H1 (cell line): ENCODE measurements around the gene TGFBRAP1. TPM values are rescaled to one million over a fixed set of nuclear protein-coding genes. Genes with fewer than 3 reads are reported as not detected.

Experiments
- CTCF ChIA-PET: fragments of 300-600 bp; sonication (Branson Sonifier 250); formaldehyde crosslinking; loops from one replicate; lab custom pipeline; 2021; ENCODE audit not compliant: partially characterized antibody; lab: Charles Lee
- POLR2A ChIA-PET: fragments of 300-600 bp; sonication (Branson Sonifier 250); formaldehyde crosslinking; loops from one replicate; lab custom pipeline; 2021; ENCODE audit warnings: inconsistent platforms; ENCODE audit not compliant: partially characterized antibody; lab: Charles Lee
- DNase-seq, 2 experiments: peaks; one replicate each; pipeline versions ENCODE4 v3.0.0 to v3.0.0-alpha.2; 2010 to 2022; ENCODE audit warnings: low spot score in 2 of 2, low read depth in 1 of 2, mixed read lengths in 1 of 2
- FAIRE-seq: peaks from 2 replicates; lab custom pipeline; 2011; peaks lifted over from hg19 to GRCh38; lab: Jason Lieb, UNC
- H2AFZ ChIP-seq: 2 replicates; pipeline ENCODE4 v1.8.1; 2012; ENCODE audit warnings: low read length, inconsistent platforms
- H2AK5ac ChIP-seq: 2 replicates; pipeline ENCODE4 v1.6.1; 2013; ENCODE audit warnings: low read depth, low read length
- H2BK120ac ChIP-seq: replicated peaks from 2 replicates; pipeline ENCODE3; 2013; ENCODE audit warnings: low read depth, low read length, inconsistent platforms
- H2BK12ac ChIP-seq: 2 replicates; pipeline ENCODE4 v1.6.1; 2013; ENCODE audit warnings: low read depth, low read length
- H2BK15ac ChIP-seq: 2 replicates; pipeline ENCODE4 v1.6.1; 2013; ENCODE audit warnings: low read length
- H2BK20ac ChIP-seq: 2 replicates; pipeline ENCODE4 v1.6.1; 2013; ENCODE audit warnings: low read length
- H2BK5ac ChIP-seq: 2 replicates; pipeline ENCODE4 v1.6.1; 2013; ENCODE audit warnings: low read depth, low read length
- H3K14ac ChIP-seq: 2 replicates; pipeline ENCODE4 v1.6.1; 2013; ENCODE audit warnings: inconsistent platforms; ENCODE audit not compliant: insufficient read length
- H3K18ac ChIP-seq: 2 replicates; pipeline ENCODE4 v1.6.1; 2013; ENCODE audit warnings: low read length; ENCODE audit errors: extremely low read depth
- H3K23ac ChIP-seq: 2 replicates; pipeline ENCODE4 v1.6.1; 2013; ENCODE audit warnings: inconsistent platforms; ENCODE audit not compliant: insufficient read length
- H3K23me2 ChIP-seq: 2 replicates; pipeline ENCODE4 v1.6.1; 2013; ENCODE audit warnings: low read depth, low read length
- H3K27ac ChIP-seq: 2 replicates; pipeline ENCODE4 v1.6.1; 2011; ENCODE audit warnings: low read depth, low read length, inconsistent platforms
- H3K27me3 ChIP-seq, 4 experiments: replicated peaks in 1 of 4; 1 replicate in 1 of 4; 2 replicates in 3 of 4; pipeline versions ENCODE4 v1.6.1 to v1.8.1; 2011 to 2013; ENCODE audit warnings: low read length in 3 of 4, mild to moderate bottlenecking in 3 of 4, inconsistent platforms in 2 of 4, mixed read lengths in 2 of 4, moderate library complexity in 1 of 4; ENCODE audit not compliant: control insufficient read depth in 3 of 4, insufficient read depth in 3 of 4; ENCODE audit errors: extremely low read depth in 1 of 4
- H3K36me3 ChIP-seq, 4 experiments: 2 replicates each; pipeline versions ENCODE4 v1.6.1 to v1.8.1; 2011 to 2013; ENCODE audit warnings: mild to moderate bottlenecking in 4 of 4, low read length in 3 of 4, moderate library complexity in 2 of 4, control low read depth in 1 of 4, inconsistent platforms in 1 of 4; ENCODE audit not compliant: insufficient read depth in 4 of 4, control insufficient read depth in 2 of 4
- H3K4ac ChIP-seq: replicated peaks from 2 replicates; pipeline ENCODE3; 2013; ENCODE audit warnings: low read length, low read depth, mixed read lengths, inconsistent platforms; ENCODE audit not compliant: insufficient read length
- H3K4me1 ChIP-seq, 4 experiments: replicated peaks in 1 of 4; 1 replicate in 1 of 4; 2 replicates in 3 of 4; pipeline versions ENCODE4 v1.6.1 to v1.8.1; 2011 to 2013; ENCODE audit warnings: low read length in 3 of 4, inconsistent platforms in 2 of 4, mixed read lengths in 1 of 4; ENCODE audit not compliant: insufficient read depth in 4 of 4, control insufficient read depth in 3 of 4
- H3K4me2 ChIP-seq, 2 experiments: 2 replicates each; pipeline versions ENCODE4 v1.6.1 to v1.8.1; 2011 to 2013; ENCODE audit warnings: low read depth in 2 of 2, low read length in 2 of 2, control low read depth in 1 of 2, inconsistent platforms in 1 of 2, mild to moderate bottlenecking in 1 of 2; ENCODE audit not compliant: insufficient read depth in 1 of 2
- H3K4me3 ChIP-seq, 4 experiments: fragments of 200-600, 300-600 bp in 1 of 4; sonication (generic), shearing (Covaris generic), sonication (Bioruptor Twin) in 1 of 4; 2 replicates each; pipeline versions ENCODE4 v1.5.1 to v1.8.1; 2011 to 2016; ENCODE audit warnings: low read length in 4 of 4, low read depth in 3 of 4, control low read depth in 2 of 4, inconsistent platforms in 2 of 4, mild to moderate bottlenecking in 2 of 4, mixed read lengths in 1 of 4, moderate library complexity in 1 of 4; ENCODE audit not compliant: insufficient read depth in 2 of 4; ENCODE audit errors: extremely low read depth in 1 of 4
- H3K56ac ChIP-seq: replicated peaks from 2 replicates; pipeline ENCODE3; 2013; ENCODE audit warnings: low read depth, mild to moderate bottlenecking, mixed read lengths, low read length, inconsistent platforms; ENCODE audit not compliant: insufficient read length
- H3K79me1 ChIP-seq: 2 replicates; pipeline ENCODE4 v1.6.1; 2013; ENCODE audit warnings: low read depth, low read length, control low read depth
- H3K79me2 ChIP-seq, 2 experiments: 2 replicates each; pipeline versions ENCODE4 v1.6.1 to v1.8.1; 2012 to 2013; ENCODE audit warnings: low read length in 2 of 2, mild to moderate bottlenecking in 2 of 2, inconsistent platforms in 1 of 2; ENCODE audit not compliant: insufficient read depth in 2 of 2, control insufficient read depth in 1 of 2
- H3K9ac ChIP-seq, 4 experiments: replicated peaks in 1 of 4; 1 replicate in 1 of 4; 2 replicates in 3 of 4; pipeline versions ENCODE4 v1.6.1 to v1.8.1; 2011 to 2013; ENCODE audit warnings: low read depth in 3 of 4, low read length in 3 of 4, control low read depth in 2 of 4, mild to moderate bottlenecking in 2 of 4, moderate library complexity in 2 of 4, inconsistent platforms in 1 of 4; ENCODE audit errors: extremely low read depth in 1 of 4
- H3K9me3 ChIP-seq, 2 experiments: 2 replicates each; pipeline versions ENCODE4 v1.6.1 to v1.8.1; 2012 to 2013; ENCODE audit warnings: mild to moderate bottlenecking in 2 of 2, moderate library complexity in 2 of 2, control low read depth in 1 of 2, inconsistent platforms in 1 of 2, low read depth in 1 of 2, low read length in 1 of 2, mixed read lengths in 1 of 2; ENCODE audit not compliant: insufficient read depth in 2 of 2
- H4K20me1 ChIP-seq, 2 experiments: replicated peaks in 1 of 2; 2 replicates each; pipeline versions ENCODE3 to v1.8.1; 2011 to 2013; ENCODE audit warnings: inconsistent platforms in 2 of 2, low read length in 2 of 2, mild to moderate bottlenecking in 1 of 2; ENCODE audit not compliant: insufficient read depth in 2 of 2, control insufficient read depth in 1 of 2
- H4K5ac ChIP-seq: 2 replicates; pipeline ENCODE4 v1.6.1; 2013; ENCODE audit warnings: low read length, low read depth, mixed read lengths, inconsistent platforms; ENCODE audit not compliant: insufficient read length
- H4K8ac ChIP-seq: 2 replicates; pipeline ENCODE4 v1.8.0; 2013; ENCODE audit warnings: mild to moderate bottlenecking, moderate library complexity, low read length, inconsistent platforms; ENCODE audit not compliant: insufficient read depth; ENCODE audit errors: extremely low read depth
- H4K91ac ChIP-seq: replicated peaks from 2 replicates; pipeline ENCODE3; 2013; ENCODE audit warnings: low read length, mixed read lengths, inconsistent platforms; ENCODE audit not compliant: insufficient read length
- RXRA ChIP-seq: IDR thresholded peaks from 2 replicates; pipeline ENCODE4 v1.6.1; 2011; ENCODE audit warnings: low read depth, mild to moderate bottlenecking, low read length, moderate library complexity; ENCODE audit not compliant: insufficient read depth
- WGBS, 2 experiments: shearing (Covaris generic) in 1 of 2; methylation state at CpG; one replicate each; pipeline versions ENCODE4 v1.1.6 to v1.1.7; 2013 to 2015; ENCODE audit warnings: low lambda C conversion rate in 2 of 2, mixed read lengths in 2 of 2, inconsistent platforms in 1 of 2, low coverage in 1 of 2, missing lambda C conversion rate in 1 of 2; ENCODE audit not compliant: insufficient replicate concordance in 2 of 2, insufficient coverage in 1 of 2, insufficient read length in 1 of 2; ENCODE audit errors: extremely low coverage in 1 of 2, missing lambda C conversion rate in 1 of 2; 5-methylcytosine and 5-hydroxymethylcytosine counted together
- polyA plus RNA-seq, 7 experiments: library from polyadenylated mRNA; depleted of rRNA in 3 of 7; stranded (reverse) in 5 of 7; unstranded in 2 of 7; fragments of >200 nt in 5 of 7; fragments of 200-250 nt in 2 of 7; gene quantifications; 1 replicate in 5 of 7; 2 replicates in 1 of 7; 4 replicates in 1 of 7; pipeline versions ENCODE4 v1.2.1 to v1.2.3, GENCODE V29; 2011 to 2013; ENCODE audit warnings: missing spikeins in 2 of 7, mixed read lengths in 2 of 7
- total RNA-seq: library from RNA; stranded (reverse); fragmentation: NEBNext Ultra II Directional; extraction: Animal tissue kit (Norgen Biotek cat#: 25700); gene quantifications from 2 replicates; pipeline ENCODE4 v1.2.1, GENCODE V29; 2021

TGFBRAP1 gene
- total and polyA plus RNA-seq, 2 of the 8 experiments (the other 6 are each of a cell fraction or from before 2014, with no cell fraction given): 11.2 to 20.2 TPM

- Histone ChIP-seq H3K36me3 (peaks cover under 1 to 15% (median 4%) of the 10 kb centered on the region in 4 experiments; a peak in 4 of 8 replicates), H3K27me3 (no peaks in the 10 kb centered on the region), H3K27ac (no peak overlapping the region; the same call in 1 of the 2 replicates), H3K4me3 (no peak overlapping the region), H3K23me2 (no peaks in the 10 kb centered on the region), H4K91ac (no peak overlapping the region), H3K18ac (no peak overlapping the region), H3K56ac (no peak overlapping the region), H4K8ac (no peak overlapping the region), H2AFZ (no peak overlapping the region), H3K14ac (no peak overlapping the region), H3K9ac (no peak overlapping the region), H2BK15ac (no peak overlapping the region), H4K5ac (no peak overlapping the region), H2BK5ac (no peak overlapping the region), H4K20me1 (no peaks in the 10 kb centered on the region), H2BK120ac (no peak overlapping the region), H3K9me3 (no peaks in the 10 kb centered on the region), H2AK5ac (no peak overlapping the region), H2BK20ac (no peak overlapping the region), H3K23ac (no peak overlapping the region), H3K4me1 (no peaks in the 10 kb centered on the region; a peak in 2 of 7 replicates), H2BK12ac (no peak overlapping the region), H3K79me2 (no peaks in the 10 kb centered on the region), H3K79me1 (no peaks in the 10 kb centered on the region), H3K4me2 (no peak overlapping the region), H3K4ac (no peak overlapping the region)
- WGBS, 2 experiments: 86% methylated on average over 12 of the region's 12 CpGs; no CpG with 5 or more reads in 1 of the 2 experiments
- ChIA-PET CTCF (interaction anchor here (0.8 to 2.6 kb wide), 6 partner anchors 9 to 144 kb away, joined by 3 to 8 read pairs (median 4); no protein-coding TSS in a partner anchor), POLR2A (interaction anchor here (0.6 to 1.1 kb wide), 2 partner anchors 16 to 49 kb away, joined by 3 to 4 read pairs; no protein-coding TSS in a partner anchor)
- no peak for FAIRE-seq
- DNase-seq: no peak
- no peak for TF ChIP-seq RXRA
These were observed 48.8 kb upstream of the TGFBRAP1 start for GRCh38 chr2:105378276-105378840.
